Large intestine (tissue), 3 donors: ENCODE measurements around the gene PLEKHM3. TPM values are rescaled to one million over a fixed set of nuclear protein-coding genes. Genes with fewer than 3 reads are reported as not detected.
A peak's percentile ranks its signal among the peaks of the same experiment; 100 is the strongest.

Source experiments
- DNase-seq, 2 donors: peaks; one replicate each; pipeline versions ENCODE4 v3.0.0 to v3.0.0-alpha.2; 2013
- H3K27ac ChIP-seq: one replicate; pipeline ENCODE4 v1.5.1; 2013; ENCODE audit warnings: low read length
- H3K27me3 ChIP-seq: 2 replicates; pipeline ENCODE4 v1.6.1; 2013; ENCODE audit warnings: low read length; ENCODE audit not compliant: control insufficient read depth, insufficient read depth
- H3K36me3 ChIP-seq: 2 replicates; pipeline ENCODE4 v1.6.1; 2013; ENCODE audit warnings: low read length; ENCODE audit not compliant: control insufficient read depth, insufficient read depth
- H3K4me1 ChIP-seq: one replicate; pipeline ENCODE4 v1.6.1; 2013; ENCODE audit warnings: low read length; ENCODE audit not compliant: control insufficient read depth, insufficient read depth
- H3K4me3 ChIP-seq: one replicate; pipeline ENCODE4 v1.5.1; 2013; ENCODE audit warnings: low read length
- H3K9me3 ChIP-seq: one replicate; pipeline ENCODE4 v1.6.1; 2013; ENCODE audit warnings: mild to moderate bottlenecking, low read depth, low read length, moderate library complexity; ENCODE audit not compliant: control insufficient read depth
- WGBS: methylation state at CpG from one replicate; pipeline ENCODE4 v1.1.5; 2013; ENCODE audit warnings: low lambda C conversion rate; ENCODE audit not compliant: insufficient coverage; 5-methylcytosine and 5-hydroxymethylcytosine counted together
- polyA plus RNA-seq: library from polyadenylated mRNA; unstranded; fragments of 120-200 nt; gene quantifications from one replicate; pipeline ENCODE4 v1.2.1, GENCODE V29; 2013

PLEKHM3 gene
- polyA plus RNA-seq, 1 donor: 11.3 TPM

DNA sequence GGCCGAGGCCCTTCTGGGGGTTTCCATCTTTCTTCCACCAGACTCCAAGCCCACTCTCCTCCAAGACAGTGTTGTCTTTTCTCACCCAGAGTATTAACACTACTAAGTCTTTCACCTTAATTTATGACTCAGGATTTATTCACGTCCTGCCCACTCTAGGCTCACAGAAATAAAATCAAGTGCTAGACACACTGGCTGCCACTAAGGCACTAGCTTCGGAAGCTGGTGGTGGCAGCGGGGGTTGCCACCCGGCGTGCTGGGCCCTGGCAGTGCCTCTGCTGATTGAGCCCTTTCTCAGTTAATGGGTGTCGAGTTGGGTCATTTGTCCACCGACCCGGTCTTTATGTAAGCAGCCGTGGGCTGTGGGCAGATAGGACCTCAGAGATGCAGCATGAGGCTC, 162.0 kb downstream of the PLEKHM3 start:
- no peaks in the 10 kb centered on the region for H3K27me3 ChIP-seq
- H3K9me3 ChIP-seq: no peaks in the 10 kb centered on the region
- H3K4me1 ChIP-seq: no peaks in the 10 kb centered on the region
- no peak for DNase-seq
- no peak overlapping the region for H3K4me3 ChIP-seq
- 86% methylated on average over 1 of the region's 10 CpGs for WGBS
- no peak overlapping the region for H3K27ac ChIP-seq
- peaks cover 4% of the 10 kb centered on the region for H3K36me3 ChIP-seq

DNA sequence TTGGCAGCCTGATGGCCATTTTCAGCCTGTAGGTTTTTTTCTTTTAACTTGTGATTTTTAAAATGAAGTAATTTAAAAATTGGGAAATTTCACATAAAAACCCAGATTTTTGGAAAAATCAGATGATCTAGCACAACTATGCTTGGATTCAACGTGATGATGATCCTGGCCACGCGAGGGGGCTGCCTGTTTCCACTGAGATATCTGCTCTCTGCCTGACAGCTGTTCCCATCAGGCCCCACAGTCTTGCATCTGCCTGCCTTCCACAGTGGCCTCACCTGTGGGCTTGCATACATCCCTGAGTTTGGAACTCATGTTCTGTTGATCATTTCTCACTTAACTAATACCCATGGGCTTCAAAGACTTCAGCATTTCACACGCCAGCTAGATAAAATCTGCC, 163.5 kb downstream of the PLEKHM3 start:
- Histone ChIP-seq H3K36me3 (peaks cover 4% of the 10 kb centered on the region), H3K4me3 (no peak overlapping the region), H3K27me3 (no peaks in the 10 kb centered on the region), H3K9me3 (no peaks in the 10 kb centered on the region), H3K27ac (no peak overlapping the region), H3K4me1 (no peaks in the 10 kb centered on the region)
- 100% methylated on average over 2 of the region's 4 CpGs for WGBS
- DNase-seq: no peak

DNA sequence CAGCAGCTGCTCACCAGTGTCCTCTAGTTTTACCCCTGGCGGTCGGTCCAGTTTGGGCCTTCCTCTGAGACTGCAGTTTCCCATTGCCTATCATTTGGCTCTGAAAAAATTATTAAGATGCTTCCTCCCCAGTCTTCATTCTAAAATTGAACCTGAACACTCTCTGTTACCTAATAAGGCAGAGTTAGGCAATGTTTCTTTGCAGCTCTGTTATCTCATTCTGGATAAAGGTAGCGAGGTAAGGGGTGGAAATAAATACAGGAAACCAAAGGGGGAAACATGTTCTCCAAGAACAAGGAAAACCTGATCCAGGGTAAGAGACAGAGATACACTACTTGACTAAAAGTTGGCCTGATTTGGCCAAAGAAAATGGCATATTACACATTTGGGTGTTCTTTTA, 164.6 kb downstream of the PLEKHM3 start:
- Histone ChIP-seq H3K36me3 (peaks cover 4% of the 10 kb centered on the region), H3K27me3 (no peaks in the 10 kb centered on the region), H3K4me3 (no peak overlapping the region), H3K9me3 (no peaks in the 10 kb centered on the region), H3K27ac (no peak overlapping the region), H3K4me1 (no peaks in the 10 kb centered on the region)
- no peak for DNase-seq
- 33% methylated on average over 1 of the region's 3 CpGs for WGBS

DNA sequence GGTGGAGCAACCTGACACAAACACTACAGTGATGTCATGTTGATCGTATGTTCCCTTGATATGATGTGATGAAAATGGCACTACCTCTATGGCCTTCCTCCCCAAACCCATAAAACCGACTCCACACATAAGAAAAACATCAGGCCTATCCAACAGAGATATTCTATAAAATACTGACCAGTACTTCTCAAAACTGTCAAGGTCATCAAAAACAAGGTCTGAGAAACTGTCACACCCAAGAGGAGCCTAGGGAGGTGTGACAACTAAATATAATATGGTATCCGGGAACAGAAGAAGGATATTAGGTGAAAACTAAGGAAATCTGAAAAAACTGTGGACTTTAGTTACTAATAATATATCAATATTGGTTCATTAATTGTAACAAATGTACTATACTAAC, 169.7 kb downstream of the PLEKHM3 start:
- Histone ChIP-seq H3K36me3 (peaks cover 4% of the 10 kb centered on the region), H3K27ac (no peak overlapping the region), H3K27me3 (no peaks in the 10 kb centered on the region), H3K9me3 (no peaks in the 10 kb centered on the region), H3K4me1 (no peaks in the 10 kb centered on the region), H3K4me3 (no peak overlapping the region)
- WGBS: 100% methylated on average over 1 of the region's 3 CpGs
- DNase-seq: no peak

DNA sequence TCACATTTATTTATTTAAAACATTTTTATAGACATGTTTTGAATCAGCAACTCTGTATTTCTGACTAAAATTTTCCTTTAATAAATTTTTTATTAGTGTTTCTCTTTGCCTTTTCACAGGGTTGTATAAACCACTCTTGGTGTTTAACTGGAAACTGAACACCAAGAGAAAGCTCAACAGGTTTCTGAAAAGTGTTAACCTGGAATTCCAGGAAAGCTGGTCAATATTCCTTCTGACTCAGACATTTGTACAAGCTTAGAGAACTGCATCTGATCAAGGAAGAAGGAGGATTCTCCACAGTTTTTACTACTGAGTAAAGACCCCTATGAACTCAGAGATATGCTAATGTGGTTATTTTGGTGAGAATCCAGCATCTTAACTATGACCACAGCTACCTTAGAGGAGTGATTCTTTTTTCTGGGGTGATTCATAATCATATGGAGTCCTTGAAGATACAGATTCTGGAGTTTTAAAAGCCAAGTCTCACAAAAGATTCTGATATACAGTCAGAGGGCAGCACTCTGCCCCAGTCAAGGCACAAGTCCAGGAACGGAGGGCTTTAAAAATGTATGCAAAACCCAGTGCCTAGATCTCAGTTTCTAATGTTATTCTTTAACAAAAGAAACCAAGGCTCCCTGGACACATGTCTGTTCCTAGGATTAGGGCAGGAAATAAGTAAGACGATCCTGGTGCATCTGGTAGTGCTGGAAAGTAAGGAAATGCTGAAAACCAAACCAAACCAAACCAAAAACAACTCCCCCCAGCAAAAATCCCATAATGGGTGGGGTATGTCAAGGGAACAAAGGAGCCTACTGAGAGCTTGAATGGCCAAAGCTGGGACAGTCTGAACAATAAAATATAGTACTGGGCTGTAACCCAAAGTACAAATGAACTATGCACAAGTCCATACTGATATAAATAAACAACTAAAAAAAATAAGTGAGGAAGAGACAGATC, 170.6 kb downstream of the PLEKHM3 start:
- peaks cover under 1% of the 10 kb centered on the region for H3K36me3 ChIP-seq
- no peaks in the 10 kb centered on the region for H3K27me3 ChIP-seq
- no peaks in the 10 kb centered on the region for H3K4me1 ChIP-seq
- no peak overlapping the region for H3K27ac ChIP-seq
- DNase-seq: no peak
- WGBS: no CpG with 5 or more reads among the region's 2 CpGs
- H3K9me3 ChIP-seq: no peaks in the 10 kb centered on the region
- no peak overlapping the region for H3K4me3 ChIP-seq

DNA sequence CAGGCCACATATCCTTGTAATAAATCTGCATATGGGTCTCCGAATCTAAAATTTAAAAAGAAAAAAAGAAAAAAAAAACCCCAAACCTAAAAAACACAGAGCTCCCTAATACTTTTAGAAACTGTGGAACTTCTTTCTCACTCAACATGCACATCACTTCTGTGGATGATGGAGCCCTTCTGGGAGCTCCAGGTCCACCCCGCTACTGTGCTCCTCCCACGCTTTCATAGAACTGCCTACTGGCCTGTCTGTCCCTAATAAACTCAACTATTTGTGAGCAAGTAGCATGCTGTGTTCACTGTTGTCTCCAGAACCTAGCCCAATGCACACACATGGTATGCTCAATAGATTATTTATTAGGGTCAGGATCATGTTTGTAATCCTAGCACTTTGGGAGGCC, 172.5 kb downstream of the PLEKHM3 start:
- Histone ChIP-seq H3K4me1 (peaks cover 9% of the 10 kb centered on the region), H3K27ac (no peak overlapping the region), H3K36me3 (no peaks in the 10 kb centered on the region), H3K27me3 (no peaks in the 10 kb centered on the region), H3K9me3 (no peaks in the 10 kb centered on the region), H3K4me3 (no peak overlapping the region)
- WGBS: 100% methylated on average over 1 of the region's 3 CpGs
- no peak for DNase-seq

DNA sequence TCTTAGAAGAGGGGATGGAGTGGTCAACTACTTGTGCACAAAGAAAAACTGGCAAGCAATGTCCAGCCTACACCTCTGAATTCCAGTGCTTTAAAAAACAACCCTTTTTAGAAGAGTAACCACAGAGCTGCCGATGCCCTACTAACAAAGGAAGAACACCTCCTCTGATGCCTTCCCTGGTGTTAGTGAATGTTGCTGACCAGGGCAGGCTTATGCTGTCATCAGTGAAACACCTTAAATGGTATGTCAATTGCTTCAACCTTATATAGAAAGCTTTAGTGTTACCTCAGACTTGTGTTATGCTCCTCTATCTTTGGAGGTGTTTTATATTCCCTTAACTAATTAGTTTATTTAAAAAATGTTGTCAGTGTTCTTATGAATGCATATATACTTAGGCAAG, 175.9 kb downstream of the PLEKHM3 start:
- no peaks in the 10 kb centered on the region for H3K27me3 ChIP-seq
- H3K36me3 ChIP-seq: no peaks in the 10 kb centered on the region
- H3K4me3 ChIP-seq: no peak overlapping the region
- H3K4me1 ChIP-seq: peaks cover 27% of the 10 kb centered on the region
- no peaks in the 10 kb centered on the region for H3K9me3 ChIP-seq
- no peak for DNase-seq
- no peak overlapping the region for H3K27ac ChIP-seq
- no CpG with 5 or more reads among the region's 1 CpG for WGBS

DNA sequence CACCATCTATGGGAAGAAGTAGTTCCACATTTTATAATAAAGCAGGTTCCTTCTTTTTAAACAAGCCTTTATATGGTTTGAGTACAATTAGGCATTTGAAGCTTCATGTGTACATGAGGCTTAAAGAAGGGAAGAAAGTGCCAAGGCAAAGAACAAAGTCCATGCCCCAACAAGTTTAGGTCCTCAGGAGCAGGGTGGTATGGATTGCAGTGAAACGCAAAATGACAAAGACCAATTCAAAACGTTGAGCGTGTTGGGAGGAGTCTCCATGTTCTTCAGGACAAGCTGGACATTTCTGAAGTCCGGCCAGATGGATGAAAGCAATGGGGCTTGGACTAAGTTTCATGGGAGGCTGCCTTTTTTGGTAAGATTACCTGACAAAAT, 176.8 kb downstream of the PLEKHM3 start:
- no peak for DNase-seq
- no peaks in the 10 kb centered on the region for H3K36me3 ChIP-seq
- no peaks in the 10 kb centered on the region for H3K27me3 ChIP-seq
- no peaks in the 10 kb centered on the region for H3K9me3 ChIP-seq
- H3K4me1 ChIP-seq: peaks cover 27% of the 10 kb centered on the region
- H3K4me3 ChIP-seq: no peak overlapping the region
- no peak overlapping the region for H3K27ac ChIP-seq
- 62% methylated on average over 4 of the region's 4 CpGs for WGBS

DNA sequence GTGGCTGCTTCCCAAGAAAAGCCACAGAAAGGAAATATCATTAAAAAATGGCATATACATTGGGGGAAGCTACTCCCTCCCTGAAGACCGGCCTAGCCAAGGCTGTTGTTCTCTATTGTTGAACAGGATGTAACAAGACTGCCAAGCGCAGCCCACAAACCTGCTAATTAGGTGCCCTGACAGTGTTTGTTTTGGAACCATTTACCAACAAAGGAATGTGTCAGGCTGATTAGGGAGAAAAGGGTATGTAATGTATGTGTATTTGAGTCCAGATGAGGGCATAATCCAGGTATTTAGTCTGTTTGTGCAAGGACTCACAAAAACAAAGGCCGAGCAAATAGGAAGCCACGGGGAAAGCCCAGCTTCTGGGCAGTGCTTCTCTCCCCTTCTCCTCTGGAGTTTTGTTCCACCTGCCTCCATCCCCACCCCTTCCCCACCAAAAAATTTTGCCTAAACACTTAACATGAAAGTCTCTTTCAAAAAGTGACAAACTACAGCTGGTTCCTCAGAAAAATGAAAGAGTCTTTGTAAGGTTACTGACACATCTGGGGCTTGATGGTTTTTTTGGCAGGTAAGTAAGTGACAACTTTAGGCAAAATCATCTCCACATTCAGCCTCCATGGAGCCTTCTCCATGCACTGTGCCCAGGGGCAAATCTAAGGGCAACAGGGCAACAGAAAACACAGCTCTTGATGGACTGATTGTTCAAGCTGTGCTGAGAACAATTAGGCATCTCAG, 177.4 kb downstream of the PLEKHM3 start:
- Histone ChIP-seq H3K4me1 (peaks cover 27% of the 10 kb centered on the region), H3K4me3 (no peak overlapping the region), H3K36me3 (no peaks in the 10 kb centered on the region), H3K27me3 (no peaks in the 10 kb centered on the region), H3K27ac (peak overlapping the region; percentile 67), H3K9me3 (no peaks in the 10 kb centered on the region)
- no CpG with 5 or more reads among the region's 4 CpGs for WGBS
- peak in 1 of 2 donors; percentile 51 for DNase-seq

DNA sequence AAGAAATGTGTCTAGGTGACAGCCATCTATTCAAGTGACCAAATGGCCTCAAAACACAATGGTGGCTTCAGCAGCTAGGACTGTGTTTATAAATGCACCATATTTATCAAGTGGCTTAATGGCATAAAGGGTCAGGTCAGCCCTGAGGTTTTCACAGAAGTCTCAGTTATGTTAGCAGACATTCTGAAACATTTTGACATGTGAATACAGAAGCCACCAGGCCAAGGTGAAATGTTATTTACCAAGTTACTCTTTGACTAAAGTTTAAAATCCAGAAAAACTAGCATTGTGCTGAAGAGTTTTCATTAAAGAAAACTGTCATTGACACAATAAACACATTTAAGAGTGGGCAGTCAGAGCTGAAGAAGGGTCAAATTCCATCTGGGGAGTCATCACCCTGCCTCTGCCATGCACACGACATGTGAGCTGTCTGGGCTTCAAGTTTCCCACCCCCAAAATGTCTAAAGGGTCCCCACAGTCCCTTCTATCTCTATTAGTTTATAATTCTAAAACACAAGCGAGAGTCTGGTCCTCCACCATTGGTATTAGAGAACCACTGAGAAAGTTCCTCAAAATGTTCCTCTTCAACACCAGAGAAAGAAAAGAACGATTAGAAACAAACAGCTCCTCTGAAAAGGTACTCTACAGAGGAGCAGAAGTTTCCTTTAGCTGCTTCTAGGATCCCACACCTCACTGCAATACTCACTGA, 178.1 kb downstream of the PLEKHM3 start:
- H3K4me3 ChIP-seq: no peak overlapping the region
- no peaks in the 10 kb centered on the region for H3K27me3 ChIP-seq
- peak overlapping the region; percentile 67 for H3K27ac ChIP-seq
- no peaks in the 10 kb centered on the region for H3K36me3 ChIP-seq
- H3K9me3 ChIP-seq: no peaks in the 10 kb centered on the region
- no CpG with 5 or more reads among the region's 3 CpGs for WGBS
- peak in 1 of 2 donors; percentile 52 for DNase-seq
- peaks cover 27% of the 10 kb centered on the region for H3K4me1 ChIP-seq
